Loucy (cell line): ENCODE data around the gene CDK11A.
A peak's percentile ranks its signal among the peaks of the same experiment; 100 is the strongest.
"Not testable (repeated sequence)": the region's sequence is repeated elsewhere in the genome, so short reads cannot be mapped to it uniquely, and the experiment has no call there.

ENCODE experiments used
- H2AFZ ChIP-seq: fragments of 200-600 bp; sonication (generic); 2 replicates; pipeline ENCODE4 v1.6.0; 2016; ENCODE audit warnings: antibody characterized with exemption, mild to moderate bottlenecking, low read length, moderate library complexity
- H3F3A ChIP-seq: fragments of 200-600 bp; 2 replicates; pipeline ENCODE4 v1.6.0; 2016; ENCODE audit warnings: antibody characterized with exemption, low read depth, mild to moderate bottlenecking
- H3K27me3 ChIP-seq: fragments of 200-600 bp; sonication (generic); 2 replicates; pipeline ENCODE4 v1.6.1; 2014; ENCODE audit warnings: low read length, mild to moderate bottlenecking; ENCODE audit not compliant: insufficient read depth, poor library complexity, severe bottlenecking
- H3K36me3 ChIP-seq: fragments of 200-600 bp; sonication (generic); 2 replicates; pipeline ENCODE4 v1.6.1; 2016; ENCODE audit warnings: low read length; ENCODE audit not compliant: insufficient read depth
- H3K4me1 ChIP-seq: fragments of 200-600 bp; sonication (generic); 2 replicates; pipeline ENCODE4 v1.5.1; 2014; ENCODE audit warnings: low read length, mild to moderate bottlenecking; ENCODE audit not compliant: insufficient read depth, poor library complexity, severe bottlenecking
- H3K4me2 ChIP-seq: fragments of 200-600 bp; sonication (generic); 2 replicates; pipeline ENCODE4 v1.6.0; 2014; ENCODE audit warnings: antibody characterized with exemption, low read length, low read depth, mild to moderate bottlenecking; ENCODE audit not compliant: poor library complexity, severe bottlenecking
- H3K4me3 ChIP-seq: fragments of 200-600 bp; sonication (generic); 2 replicates; pipeline ENCODE4 v1.5.1; 2014; ENCODE audit warnings: low read length, mild to moderate bottlenecking, mixed read lengths; ENCODE audit not compliant: poor library complexity, severe bottlenecking
- H3K79me2 ChIP-seq: fragments of 200-600 bp; sonication (generic); 2 replicates; pipeline ENCODE4 v1.6.1; 2014; ENCODE audit warnings: low read length; ENCODE audit not compliant: insufficient read depth
- H3K9ac ChIP-seq: fragments of 200-600 bp; sonication (generic); 2 replicates; pipeline ENCODE4 v1.6.0; 2014; ENCODE audit warnings: mild to moderate bottlenecking, low read depth, low read length, moderate library complexity; ENCODE audit not compliant: poor library complexity, severe bottlenecking
- H3K9me2 ChIP-seq: fragments of 200-600 bp; sonication (generic); replicated peaks from 2 replicates; pipeline ENCODE4 v1.6.1; 2016; ENCODE audit warnings: low read depth, low read length, mixed read lengths
- H3K9me3 ChIP-seq: fragments of 200-600 bp; sonication (generic); 2 replicates; pipeline ENCODE4 v1.6.1; 2014; ENCODE audit warnings: mild to moderate bottlenecking, antibody characterized with exemption, low read length, low read depth; ENCODE audit not compliant: insufficient read depth
- H4K20me1 ChIP-seq: fragments of 200-600 bp; sonication (generic); 2 replicates; pipeline ENCODE4 v1.6.0; 2014; ENCODE audit warnings: antibody characterized with exemption, low read length, mild to moderate bottlenecking; ENCODE audit not compliant: insufficient read depth, poor library complexity, severe bottlenecking
- CTCF ChIP-seq: fragments of 200-600 bp; sonication (generic); conservative IDR thresholded peaks from 2 replicates; pipeline ENCODE4 v1.5.1; 2014; ENCODE audit warnings: mild to moderate bottlenecking, antibody characterized with exemption, low read length
- EZH2phosphoT487 ChIP-seq: fragments of 200-600 bp; IDR thresholded peaks from 2 replicates; pipeline ENCODE4 v1.6.1; 2018; ENCODE audit warnings: antibody characterized with exemption, mild to moderate bottlenecking, moderate library complexity, borderline replicate concordance

Gene CDK11A

GRCh38 chr1:1748686-1749321 is 24.6 kb upstream of the CDK11A start:
- H3K9ac ChIP-seq = no peak overlapping the region

DNA sequence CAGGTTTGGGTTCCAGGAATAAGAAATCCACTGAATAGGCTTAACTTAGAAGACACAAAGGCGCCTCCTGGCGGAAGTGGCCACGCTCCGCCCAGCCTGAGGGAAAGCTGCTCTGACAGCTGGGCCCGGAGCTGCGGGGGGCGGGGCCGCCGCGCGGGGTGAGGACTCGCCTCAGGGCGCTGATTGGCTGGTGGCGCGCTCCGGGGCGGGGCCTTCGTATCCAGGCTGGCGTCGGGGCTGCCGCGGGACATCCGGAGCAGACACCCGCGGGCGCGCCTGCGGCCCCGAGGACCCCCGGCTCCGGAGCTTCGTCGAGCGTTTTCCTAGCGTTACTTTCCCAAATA is 22.4 kb upstream of the CDK11A start:
- not testable (repeated sequence) for H3K79me2 ChIP-seq, H3F3A ChIP-seq, H3K9me3 ChIP-seq, H2AFZ ChIP-seq, H3K36me3 ChIP-seq, H3K4me3 ChIP-seq, H4K20me1 ChIP-seq, H3K27me3 ChIP-seq, H3K9me2 ChIP-seq, H3K9ac ChIP-seq, H3K4me2 ChIP-seq, H3K4me1 ChIP-seq

More at GRCh38 chr1:1748686-1749321, 24.6 kb upstream of the CDK11A start:
- Histone ChIP-seq H3F3A (no peaks in the 10 kb centered on the region), H3K9me2 (no peaks in the 10 kb centered on the region), H3K4me1 (no peaks in the 10 kb centered on the region), H2AFZ (no peak overlapping the region), H4K20me1 (no peaks in the 10 kb centered on the region), H3K4me3 (no peak overlapping the region), H3K79me2 (no peaks in the 10 kb centered on the region), H3K27me3 (no peaks in the 10 kb centered on the region), H3K4me2 (no peak overlapping the region), H3K9me3 (no peaks in the 10 kb centered on the region), H3K36me3 (peaks cover 13% of the 10 kb centered on the region; the same call in 1 of the 2 replicates)
- TF ChIP-seq EZH2phosphoT487 (no peak), CTCF (no peak)

DNA sequence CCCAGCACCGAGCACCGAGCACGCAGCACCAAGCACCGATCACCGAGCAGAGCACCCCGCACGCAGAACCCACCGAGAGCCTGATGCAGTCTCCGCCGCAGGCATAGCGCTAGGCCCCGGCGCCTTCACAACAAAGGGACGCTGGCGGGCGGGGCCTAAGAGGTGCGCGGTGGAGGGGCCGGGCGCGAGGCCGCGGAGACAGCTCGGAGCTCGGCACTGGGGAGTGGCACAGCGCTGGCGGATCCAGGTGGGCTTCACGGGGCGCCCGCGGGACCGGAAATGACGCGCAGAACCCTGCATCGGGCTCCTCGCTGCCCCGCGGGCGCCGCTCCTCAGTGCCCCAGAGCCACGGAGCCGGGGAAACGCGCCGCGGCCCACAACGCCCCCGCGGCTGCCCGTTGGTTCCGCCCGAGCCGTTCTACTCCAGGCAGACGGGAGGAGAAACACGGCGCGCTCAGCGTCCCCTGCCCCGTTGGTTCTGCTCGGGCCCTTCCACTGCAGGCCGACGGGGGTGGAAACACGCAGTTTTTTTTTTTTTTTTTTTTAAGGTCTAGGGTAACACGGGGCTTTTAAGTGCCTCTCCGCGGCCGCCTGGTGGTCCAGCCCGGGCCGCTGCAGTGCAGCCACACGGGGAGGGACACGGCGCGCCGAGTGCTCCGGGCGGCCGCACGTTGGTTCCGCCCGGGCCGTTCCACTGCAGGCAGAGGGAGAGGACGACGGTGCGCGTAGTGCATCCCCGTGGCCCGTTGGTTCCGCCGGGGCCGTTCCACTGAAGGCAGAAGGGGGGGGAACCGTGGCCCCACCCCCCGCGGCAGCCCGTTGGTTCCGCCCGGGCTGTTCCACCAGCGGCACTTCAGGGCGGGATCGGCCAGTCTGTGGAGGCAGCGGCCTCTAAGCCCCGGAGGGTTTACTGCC is 21.8 kb upstream of the CDK11A start:
- H4K20me1 ChIP-seq, H3K4me1 ChIP-seq, H3K9ac ChIP-seq, H3K36me3 ChIP-seq, H2AFZ ChIP-seq, H3K9me3 ChIP-seq, H3F3A ChIP-seq, H3K27me3 ChIP-seq, H3K4me2 ChIP-seq, H3K9me2 ChIP-seq, H3K79me2 ChIP-seq: not testable (repeated sequence)
- H3K4me3 ChIP-seq = peak overlapping the region; percentile 51

- H3K9me2 ChIP-seq, H3K9ac ChIP-seq, H3K36me3 ChIP-seq, H3K4me1 ChIP-seq, H3K4me2 ChIP-seq, H3K4me3 ChIP-seq, H3K79me2 ChIP-seq, H2AFZ ChIP-seq, H3K9me3 ChIP-seq, H3F3A ChIP-seq, H3K27me3 ChIP-seq, H4K20me1 ChIP-seq: not testable (repeated sequence)
Measured at GRCh38 chr1:1742529-1742928, 18.4 kb upstream of the CDK11A start.

GRCh38 chr1:1741013-1741412 is 16.9 kb upstream of the CDK11A start:
- not testable (repeated sequence) for H3K9me2 ChIP-seq, H3F3A ChIP-seq, H4K20me1 ChIP-seq, H3K4me3 ChIP-seq, H3K9me3 ChIP-seq, H3K27me3 ChIP-seq, H3K79me2 ChIP-seq, H3K4me1 ChIP-seq, H3K9ac ChIP-seq, H3K36me3 ChIP-seq, H3K4me2 ChIP-seq, H2AFZ ChIP-seq

DNA sequence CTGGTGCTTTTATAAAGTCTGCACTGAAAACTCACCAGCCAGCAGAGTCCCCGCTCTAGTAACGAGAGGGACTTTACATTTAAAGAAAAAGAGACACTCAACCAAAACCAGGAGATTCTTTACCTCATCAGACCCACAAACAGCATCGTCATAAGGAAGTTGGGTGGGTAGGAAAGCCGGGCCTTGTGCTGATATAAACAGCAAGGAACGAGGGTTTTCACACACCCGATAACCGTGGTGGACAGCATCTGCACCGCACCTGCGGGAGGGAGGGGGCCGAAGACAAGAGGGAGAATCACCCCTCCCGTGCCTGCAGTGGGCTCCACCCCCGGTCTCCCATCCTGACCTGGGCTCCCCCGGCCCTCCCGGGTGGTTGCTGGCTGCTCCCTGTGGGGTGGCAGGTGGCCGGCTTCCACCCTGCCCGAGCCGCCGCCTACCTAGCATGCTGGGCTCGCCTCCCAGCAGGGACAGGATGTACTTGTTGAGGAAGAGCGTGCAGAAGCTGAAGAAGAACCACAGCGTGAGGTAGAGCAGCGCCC is 14.7 kb upstream of the CDK11A start:
- not testable (repeated sequence) for H3K36me3 ChIP-seq, H3K4me1 ChIP-seq, H3K4me3 ChIP-seq, H3K9me3 ChIP-seq, H2AFZ ChIP-seq, H3K9ac ChIP-seq, H3K79me2 ChIP-seq, H3K27me3 ChIP-seq, H3F3A ChIP-seq, H4K20me1 ChIP-seq, H3K4me2 ChIP-seq, H3K9me2 ChIP-seq
